Fibroblast of skin of right quadriceps (primary cell): ENCODE results near the gene TMEM200A.
"Not testable (repeated sequence)": the region's sequence is repeated elsewhere in the genome, so short reads cannot be mapped to it uniquely, and the experiment has no call there.

Experiments
- DNase-seq: peaks from one replicate; pipeline ENCODE4 v3.0.0-alpha.2; 2013

Gene TMEM200A

DNA sequence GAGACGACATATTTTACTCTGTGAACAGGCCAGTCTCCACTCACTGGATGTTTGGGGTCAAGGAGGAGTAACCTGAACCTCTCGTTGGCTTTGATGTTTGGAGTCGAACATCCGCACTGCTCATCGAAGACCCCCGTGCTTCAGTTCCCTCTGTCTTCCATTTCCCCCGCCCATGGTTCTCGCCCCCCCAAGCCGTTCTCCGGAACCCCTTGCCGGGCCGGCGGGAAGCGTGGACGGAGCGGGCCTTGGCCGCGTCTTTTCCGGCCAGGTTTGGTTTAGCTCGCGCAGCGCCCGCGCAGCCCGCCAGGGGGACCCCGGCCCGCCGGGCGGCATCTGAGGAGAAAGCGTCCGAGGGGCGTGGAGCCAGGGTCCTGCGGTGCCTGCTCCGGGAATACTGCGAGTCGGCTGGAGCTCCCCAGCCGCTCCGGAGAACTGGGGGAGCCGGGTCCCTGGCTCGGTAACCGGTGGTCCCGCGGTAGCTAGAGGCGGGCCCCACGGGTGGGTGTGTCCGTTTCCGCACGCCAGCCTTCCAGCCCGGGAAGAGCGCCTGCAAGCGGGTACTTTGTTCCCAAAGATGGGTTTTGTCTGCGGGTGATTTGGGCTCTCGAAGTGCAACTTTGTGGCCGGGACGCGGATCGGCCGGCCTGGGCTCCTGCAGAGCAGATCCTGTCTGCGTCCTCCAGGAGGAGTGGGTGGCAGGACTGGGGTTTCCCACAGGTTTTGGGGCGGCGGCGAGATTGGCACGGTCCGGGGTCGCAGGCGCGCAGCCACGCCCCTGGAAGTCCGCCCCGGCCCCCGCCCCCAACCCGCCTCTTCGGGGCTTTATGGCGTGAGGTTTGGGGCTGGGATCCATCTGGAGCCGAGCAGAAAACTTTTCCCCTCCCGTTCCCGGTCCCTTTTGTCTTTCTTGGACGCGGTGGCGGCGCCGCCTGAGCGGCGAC, at the start of gene TMEM200A:
TSS of gene TMEM200A (plus strand) at position 852 of the 941 bp plus-strand sequence. CDS start 74,406 bp downstream, outside the sequence.
- DNase-seq: peak; percentile 76

DNA sequence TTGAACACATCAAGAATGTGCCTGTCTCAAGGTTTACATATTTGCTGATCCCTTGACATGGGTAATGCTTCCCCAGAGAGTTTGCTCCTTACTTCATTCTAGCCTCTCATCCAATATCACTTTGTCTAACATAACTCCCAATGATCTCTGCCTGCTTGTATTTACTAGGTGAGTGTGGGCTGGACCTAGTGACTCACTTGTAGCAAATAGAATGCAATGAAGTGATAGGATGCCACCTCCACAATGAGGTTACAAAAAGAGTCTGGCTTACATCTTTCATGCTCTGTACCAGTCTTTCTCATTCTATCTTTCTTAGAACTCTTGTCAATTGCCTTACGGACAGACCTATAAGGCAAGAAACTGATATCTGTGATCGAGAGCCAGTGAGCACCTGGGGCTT, 44.9 kb upstream of the TMEM200A start:
- DNase-seq: no peak

DNA sequence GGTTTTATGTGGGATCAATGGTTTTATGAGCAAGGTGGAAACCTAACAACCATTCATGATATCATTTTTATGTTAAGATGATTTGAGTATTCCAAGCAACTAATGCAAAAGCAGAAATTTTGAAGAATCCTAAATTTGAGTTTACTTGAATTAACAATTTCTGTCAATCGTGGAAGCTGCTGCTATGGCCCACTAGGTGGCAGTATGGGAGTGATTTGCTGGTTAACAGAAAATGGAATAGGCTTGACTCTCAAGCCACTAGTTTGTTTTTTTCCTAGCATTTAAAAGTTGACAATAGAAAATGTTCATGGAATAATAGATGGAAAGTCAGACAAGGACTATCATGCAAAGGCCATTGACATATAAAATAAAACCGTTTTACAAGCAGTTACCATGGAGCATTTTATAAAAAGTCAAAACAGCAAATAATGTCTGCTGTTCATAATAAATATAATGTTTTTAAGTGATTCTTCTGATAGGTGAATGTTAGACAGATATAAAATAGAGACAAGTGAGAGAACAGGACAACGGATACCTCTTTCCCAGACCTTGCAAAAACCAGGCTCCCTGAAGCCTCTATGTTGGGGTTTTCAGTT, 43.0 kb upstream of the TMEM200A start:
- peak; percentile 64 for DNase-seq

DNA sequence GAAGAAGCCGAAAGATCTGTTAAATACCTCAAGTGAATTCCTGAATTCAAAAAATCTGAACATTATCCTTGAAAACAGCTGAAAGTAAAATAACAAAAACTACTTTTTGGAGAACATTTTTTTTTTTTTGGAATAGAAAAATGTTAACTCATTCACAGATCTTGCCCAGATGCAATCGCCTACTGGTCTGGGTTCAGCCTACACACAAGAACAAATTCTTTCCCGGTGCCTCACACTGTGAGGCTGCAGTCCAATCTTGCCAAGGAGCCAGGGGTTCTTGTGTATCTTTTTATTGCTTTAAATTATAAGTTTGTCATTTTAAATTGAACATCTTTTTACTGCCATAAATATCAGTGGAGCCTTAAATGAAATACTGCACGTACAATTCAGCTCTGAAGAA, 41.2 kb upstream of the TMEM200A start:
- DNase-seq: peak; percentile 82

DNA sequence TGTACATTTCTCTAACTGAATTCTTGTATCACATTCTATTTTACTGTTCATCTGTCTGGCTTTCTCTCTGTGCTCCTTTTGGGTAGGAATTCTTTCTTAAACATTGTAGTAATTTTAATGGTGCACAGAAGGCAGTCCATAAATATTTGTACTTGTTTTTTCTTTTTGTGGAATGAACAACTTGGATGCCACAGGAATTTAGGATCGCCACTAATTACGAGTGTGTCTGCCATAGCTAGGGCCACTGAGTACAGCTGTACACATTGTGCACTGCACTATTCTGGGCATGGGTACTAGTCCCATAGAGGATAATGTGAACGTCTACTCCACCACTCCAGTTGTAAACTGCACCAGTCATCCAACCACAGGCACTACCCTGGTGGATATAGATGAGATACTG, 39.3 kb upstream of the TMEM200A start:
- DNase-seq: peak; percentile 56

DNA sequence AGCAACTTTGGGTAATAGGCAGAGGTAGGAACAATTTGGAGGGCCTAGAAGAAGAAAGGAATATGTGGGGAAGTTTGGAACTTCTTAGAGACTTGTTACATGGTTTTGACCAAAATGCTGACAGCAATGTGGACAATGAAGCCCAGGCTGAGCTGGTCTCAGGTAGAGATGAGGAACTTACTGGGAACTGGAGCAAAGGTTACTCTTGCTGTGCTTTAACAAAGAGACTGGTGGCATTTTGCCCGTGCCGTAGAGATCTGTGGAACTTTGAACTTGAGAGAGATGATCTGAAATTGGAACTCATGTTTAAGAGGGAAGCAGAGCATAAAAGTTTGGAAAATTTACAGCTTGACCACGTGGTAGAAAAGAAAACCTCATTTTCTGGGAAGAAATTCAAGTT, 28.3 kb upstream of the TMEM200A start:
- no peak for DNase-seq

DNA sequence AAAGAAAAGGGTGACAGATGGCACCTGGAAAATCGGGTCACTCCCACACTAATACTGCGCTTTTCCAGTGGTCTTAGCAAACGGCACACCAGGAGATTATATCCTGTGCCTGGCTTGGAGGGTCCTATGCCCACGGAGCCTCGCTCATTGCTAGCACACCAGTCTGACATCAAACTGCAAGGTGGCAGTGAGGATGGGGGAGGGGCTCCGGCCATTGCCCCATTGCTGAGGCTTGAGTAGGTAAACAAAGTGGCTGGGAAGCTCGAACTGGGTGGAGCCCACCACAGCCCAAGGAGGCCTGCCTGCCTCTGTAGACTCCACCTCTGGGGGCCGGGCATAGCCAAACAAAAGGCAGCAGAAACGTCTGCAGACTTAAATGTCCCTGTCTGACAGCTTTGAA, 19.5 kb upstream of the TMEM200A start:
- not testable (repeated sequence) for DNase-seq

DNA sequence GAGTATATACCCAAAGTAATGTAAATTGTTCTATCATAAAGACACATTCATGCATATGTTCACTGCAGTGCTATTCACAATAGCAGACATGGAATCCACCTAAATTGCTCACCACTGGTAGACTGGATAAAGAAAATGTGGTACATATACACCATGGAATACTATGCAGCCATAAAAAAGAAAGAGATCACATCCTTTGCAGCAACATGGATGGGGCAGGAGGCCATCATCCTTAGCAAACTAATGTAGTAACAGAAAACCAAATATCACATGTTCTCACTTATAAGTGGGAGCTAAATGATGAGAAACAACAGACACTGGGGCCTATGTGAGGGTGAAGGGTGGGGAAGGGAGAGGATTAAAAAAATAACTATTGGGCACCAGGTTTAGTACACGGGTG, 11.5 kb upstream of the TMEM200A start:
- no peak for DNase-seq

DNA sequence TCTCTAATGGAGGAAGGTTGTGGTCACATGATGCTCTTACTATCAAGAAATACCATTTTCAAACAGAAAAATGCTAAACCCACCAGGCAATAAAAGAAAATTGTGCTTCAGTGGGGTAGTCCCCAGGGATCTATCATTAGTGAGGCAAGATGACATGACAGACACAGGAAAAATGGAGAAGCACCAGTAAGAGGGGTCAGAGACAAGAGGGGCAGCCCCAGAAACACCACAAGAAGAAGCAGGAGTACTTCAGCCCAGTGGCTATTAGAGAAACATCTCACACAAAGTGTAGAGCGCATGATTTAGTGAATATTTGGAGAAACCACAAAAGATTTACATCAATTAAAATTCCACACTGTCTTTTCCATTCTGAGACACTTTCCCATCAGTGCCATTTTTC, 10.2 kb upstream of the TMEM200A start:
- peak; percentile 35 for DNase-seq

DNA sequence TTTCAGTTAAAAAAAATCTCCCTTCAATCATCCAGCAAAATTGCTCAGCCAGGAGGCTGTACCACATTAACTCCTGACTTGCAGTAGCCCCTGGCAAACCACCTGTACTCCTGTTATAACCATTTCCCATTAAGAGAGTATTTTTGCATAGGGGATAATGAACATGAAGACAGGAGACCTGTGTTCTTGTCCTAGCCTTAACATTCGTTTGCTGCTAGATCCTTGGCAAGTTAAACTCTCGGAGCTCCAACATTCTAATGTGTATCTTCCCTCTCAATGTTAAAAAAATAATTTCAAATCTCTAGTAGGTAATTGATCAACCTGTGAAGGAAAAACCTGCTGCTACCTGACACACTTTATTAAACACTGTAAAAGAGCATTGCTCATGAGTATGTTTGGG, 8.4 kb upstream of the TMEM200A start:
- no peak for DNase-seq

DNA sequence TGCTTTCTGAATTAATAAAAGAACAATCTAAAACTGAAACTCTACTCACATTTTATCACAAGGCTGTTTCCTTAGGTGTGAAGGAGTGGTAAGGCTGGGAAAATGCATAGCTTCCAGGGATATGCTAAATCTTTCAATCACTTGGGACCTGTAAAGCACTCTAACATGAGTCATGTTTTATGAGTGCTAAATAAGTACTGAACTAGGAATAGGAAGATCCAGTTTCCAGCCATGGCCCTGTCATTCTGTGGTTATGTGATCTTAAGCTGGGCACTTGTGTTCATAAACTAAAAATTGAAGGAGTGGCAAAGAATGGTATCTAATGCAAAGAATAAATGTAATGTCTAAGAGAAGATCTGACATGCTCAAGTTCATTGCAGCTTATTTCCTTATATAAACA, 6.1 kb upstream of the TMEM200A start:
- no peak for DNase-seq

DNA sequence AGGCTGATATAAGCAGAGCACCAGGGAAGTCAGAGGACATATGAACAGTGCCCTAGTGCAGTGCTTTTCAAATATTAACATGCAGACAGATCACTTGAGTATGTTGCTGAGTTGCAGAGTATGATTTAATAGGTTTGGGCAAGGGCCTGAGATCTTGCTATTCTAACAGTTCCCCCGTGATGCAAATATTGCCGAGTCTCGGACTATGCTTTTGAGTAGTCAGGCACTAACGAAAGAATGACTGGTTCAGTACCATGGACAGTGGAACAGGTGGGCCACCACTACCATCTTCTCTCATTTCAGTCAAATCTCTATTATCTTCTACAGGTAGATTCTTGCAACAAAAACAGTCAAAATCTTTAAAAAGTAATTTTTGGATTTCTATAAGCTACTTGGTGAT, 3.7 kb upstream of the TMEM200A start:
- no peak for DNase-seq

DNA sequence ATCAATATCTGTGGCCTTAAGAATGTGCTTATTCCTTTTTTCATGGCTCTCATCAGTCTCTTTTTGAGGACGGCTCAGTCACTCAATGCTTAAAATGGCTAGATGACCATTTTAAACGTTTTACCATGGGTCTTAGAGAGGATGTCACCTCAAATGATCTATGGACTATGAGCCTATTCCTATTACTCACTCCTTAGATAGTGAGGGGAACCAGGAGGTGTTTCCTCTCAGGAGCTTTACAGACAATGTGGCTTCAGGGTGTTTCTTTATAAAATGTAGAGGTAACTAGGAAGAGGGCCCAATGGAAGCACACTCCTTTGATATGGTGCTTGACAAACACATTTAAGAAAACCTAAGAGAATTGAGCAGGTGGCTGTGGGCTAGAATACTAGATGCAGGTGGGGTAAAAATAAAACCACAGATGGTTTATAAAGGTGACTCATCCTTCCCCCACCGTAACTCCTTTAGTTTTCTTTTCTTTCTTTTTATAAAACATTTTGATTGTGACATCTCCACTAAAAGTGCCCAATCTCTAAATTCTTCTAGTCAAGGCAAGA, 1.5 kb upstream of the TMEM200A start:
- DNase-seq: no peak

DNA sequence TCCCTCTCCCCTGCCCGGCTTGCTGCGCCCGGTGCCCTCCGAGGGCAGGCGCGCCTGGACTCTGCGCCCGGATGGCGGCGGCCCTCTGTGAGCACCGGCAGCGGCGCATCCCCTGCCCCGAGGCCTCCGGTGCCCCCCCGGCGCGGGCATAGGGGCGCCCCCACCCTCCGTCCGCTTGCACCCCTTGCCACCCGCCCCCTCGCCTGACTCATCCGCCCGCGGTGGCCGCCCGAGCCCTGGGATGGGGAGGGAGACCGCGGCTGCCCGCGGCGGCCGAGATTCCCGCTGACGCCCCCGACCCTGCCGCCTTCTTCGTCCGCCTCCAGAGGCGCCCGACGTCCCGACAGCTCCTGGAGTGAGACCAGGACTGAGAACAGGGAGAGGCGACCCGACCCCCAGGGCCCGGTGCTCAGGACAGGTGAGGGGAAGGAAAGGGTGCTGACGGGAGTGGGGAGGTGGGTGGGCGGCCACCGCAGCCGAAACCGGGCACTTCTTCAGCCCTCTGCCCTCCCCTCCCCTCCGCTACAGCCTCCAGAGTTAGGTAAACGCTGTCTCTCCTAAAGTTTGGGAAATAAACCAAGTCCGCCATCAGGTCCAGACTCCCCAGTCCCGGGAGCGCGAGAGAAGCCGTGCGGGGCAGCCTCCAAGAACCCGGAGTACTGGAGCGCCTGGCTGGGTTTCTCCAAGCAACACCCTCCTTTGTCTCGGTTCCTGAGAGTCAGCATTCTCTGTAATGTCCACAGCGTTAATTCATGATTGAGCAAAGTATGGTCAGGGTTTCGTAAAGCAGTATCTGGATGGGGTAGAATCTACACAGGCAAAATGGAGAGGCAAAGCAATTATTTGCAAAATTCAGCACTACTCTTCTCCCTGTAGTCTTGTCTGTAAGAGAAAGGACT, 539 bp downstream of the TMEM200A start:
- peak; percentile 54 for DNase-seq

DNA sequence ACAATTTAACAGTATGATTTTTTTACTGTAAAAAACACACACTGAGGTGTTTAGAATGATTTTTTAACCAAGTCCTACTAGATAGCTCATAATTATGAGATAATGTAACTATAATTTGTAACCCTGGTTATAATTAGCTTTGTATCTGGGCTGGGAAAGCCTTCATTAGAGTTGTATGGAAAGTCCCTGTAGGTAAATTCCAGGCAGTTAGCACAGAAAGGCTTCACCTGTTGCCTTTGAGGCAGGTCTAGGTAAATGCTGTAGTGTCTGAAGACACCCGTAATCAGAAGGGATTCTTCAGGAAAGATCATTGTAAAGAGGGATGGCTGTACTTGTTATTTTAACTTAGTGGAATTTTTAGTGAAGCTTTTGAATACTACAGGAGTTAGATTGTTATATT, 1.9 kb downstream of the TMEM200A start:
- DNase-seq: no peak

DNA sequence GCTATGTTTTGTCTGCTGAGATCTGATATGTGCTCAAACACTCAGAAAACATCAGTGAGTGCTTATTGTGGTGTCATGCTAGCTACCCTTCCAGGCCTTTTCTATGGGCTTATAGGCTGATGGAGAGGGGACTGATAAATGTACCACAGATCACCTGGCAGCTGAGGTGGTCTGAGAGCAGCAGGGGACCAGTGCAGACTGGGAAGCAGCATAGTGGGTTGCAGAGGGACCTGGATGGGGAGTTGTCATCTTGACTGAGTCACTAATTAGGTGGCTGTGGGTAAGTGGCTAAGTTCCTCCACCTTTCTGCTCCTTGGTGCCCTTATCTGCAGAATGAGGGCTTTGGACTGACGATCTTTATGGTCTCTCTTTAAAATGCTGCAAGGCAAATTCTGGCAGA, 2.8 kb downstream of the TMEM200A start:
- DNase-seq: no peak

DNA sequence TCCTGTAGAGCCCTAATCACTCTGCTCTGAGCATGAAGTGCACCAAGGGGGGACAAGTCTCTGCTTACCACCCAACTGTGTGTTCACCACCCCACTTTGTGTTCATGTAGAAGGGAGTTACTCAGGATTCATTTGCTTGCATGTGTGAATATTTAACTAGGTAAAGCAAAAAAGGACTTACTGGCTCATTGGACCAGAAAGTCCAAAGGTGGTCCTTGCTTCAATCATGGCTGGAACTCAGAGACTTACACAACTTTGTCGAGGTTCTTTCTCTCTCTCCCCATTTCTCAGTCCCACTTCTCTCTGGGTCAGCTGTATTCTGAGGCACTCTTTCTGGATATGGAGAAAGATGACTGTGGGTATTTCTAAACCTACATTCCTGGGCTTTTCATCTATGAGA, 4.0 kb downstream of the TMEM200A start:
- no peak for DNase-seq

DNA sequence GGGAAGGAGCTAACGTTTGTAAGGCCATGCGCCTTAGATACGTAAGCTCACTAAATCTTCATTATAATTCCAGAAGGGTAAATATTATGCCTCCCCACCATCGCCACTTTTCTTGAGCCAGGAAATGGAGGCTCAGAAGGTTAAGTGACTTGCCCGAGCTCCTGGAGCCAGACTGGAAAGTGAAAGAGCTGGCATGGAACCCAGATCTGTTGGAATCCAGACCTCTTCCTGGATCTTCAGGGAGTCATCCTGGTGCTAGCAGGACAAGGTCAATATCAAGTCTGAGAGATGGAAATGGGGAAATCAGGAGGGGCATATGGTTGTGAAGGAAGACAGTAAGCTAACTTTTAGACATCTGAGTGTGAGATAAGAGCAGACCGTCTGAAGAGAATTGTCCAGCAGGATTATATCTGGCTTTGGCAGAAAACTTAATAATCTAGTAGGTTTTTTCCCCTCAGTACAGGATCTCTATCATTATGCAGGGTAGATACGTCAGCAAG, 6.2 kb downstream of the TMEM200A start:
- DNase-seq: no peak

DNA sequence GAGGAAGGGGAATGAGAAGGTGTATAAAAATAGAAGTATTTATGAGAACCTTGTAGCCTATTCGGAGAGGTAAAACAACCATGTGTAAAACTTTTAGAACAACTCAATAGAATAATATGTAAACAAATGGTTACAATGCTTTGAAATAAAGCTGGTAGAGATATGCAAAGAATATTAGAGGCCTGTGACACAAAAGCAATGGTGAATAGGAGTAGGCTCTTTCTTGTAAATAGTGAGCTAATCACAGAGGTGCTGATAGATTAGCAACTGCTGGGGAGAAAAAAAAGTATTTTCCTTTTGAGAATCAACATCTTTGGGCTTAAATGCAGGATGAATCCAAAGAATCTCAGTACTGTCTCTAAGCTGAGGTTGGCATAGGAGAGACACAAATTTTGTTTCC, 7.0 kb downstream of the TMEM200A start:
- DNase-seq: no peak

DNA sequence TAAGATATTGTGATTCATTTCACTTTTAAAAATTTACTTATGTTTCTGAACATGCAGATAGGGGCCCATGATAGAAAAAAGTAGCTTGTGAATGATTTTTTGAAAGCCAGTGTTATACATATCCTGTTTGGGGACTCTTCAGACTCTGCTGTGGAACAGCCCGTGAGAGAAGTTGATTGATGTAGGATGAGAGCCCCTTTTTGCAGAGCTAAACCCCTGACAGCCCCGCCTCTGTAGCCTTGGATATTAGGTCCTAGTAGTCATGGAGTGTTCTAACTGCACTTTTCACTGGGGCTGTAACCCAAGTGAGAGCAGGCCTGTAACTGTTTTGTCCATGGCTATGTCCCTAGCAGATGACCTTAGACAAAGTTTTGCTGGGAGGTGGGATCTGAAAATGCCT, 8.2 kb downstream of the TMEM200A start:
- DNase-seq: no peak

DNA sequence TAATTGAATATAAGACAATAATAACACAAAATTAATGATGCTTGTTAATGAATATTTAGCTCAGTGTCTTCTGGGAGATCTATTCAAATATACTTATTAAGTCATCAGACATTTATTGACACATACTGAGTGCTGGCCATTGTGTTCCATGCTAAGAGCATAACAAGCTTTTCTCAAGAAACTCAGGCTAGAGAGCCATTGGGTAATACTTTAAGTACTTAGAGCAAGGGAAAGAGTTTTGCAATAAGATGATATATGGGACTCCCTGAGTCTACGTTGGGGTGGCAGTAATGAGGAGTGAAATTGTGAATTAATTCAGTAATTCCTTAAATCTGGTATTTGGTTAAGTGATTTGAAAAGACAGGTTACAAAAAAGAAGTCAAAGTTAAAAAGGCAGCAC, 11.1 kb downstream of the TMEM200A start:
- no peak for DNase-seq

DNA sequence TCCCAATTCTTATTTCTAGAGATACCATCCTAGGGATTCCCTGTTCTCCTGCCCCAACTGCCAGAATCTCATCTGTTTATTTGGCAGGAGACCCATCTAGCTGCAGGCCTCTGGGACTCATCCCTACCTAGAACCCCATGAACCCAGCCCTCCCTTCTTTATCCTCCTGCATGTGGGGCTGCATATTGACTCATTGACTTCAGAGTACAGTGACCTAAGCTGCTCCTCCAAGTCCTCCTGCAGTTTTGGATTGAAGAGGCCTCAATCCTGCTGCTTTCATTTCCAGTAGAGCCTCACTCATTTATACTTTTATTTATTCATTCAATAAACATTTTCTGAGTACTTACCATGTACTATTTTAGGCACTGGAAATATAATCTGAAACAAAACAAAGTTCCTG, 11.6 kb downstream of the TMEM200A start:
- DNase-seq: no peak

DNA sequence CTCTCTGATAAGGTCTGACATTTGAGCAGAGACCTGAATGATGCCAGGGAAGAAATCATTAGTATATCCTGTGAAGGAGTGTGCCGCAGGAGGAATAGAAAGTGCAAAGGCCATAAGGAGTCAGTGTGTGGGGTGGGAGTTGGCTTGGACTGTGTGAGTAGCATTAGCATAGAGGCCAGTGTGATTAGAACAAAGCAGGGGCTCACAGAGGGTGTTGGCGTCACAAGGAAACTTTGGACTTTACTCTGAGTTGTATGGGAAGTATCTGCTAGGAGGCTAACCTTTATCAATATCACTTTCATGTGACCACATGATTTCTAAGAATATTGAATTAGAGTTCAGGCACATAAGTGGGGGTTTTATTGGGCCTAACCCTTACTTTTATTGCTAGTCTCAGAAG, 12.1 kb downstream of the TMEM200A start:
- DNase-seq: no peak
